K562 (cell line): ENCODE data around the gene MSH3. TPM values are rescaled to one million over a fixed set of nuclear protein-coding genes. Genes with fewer than 3 reads are reported as not detected.

Source experiments
- ATAC-seq: fragments of 200-7000 bp; cut with Tn5 transposase; 3 replicates; pipeline ENCODE4 v1.9.1; 2020; ENCODE audit warnings: moderate library complexity
- BruUV-seq: library from RNA; stranded (reverse); fragments of 400-500 nt; replicated peaks from 2 replicates; lab custom pipeline; 2021; lab: Mats Ljungman, UMichigan
- CTCF ChIA-PET: fragments of 300-600 bp; formaldehyde crosslinking; extraction: SDS; loops from one replicate; lab custom pipeline; 2021; ENCODE audit warnings: low intra/inter-chr PET ratio; lab: Yijun Ruan, JAX
- POLR2A ChIA-PET: fragments of 300-600, 350-650 bp; sonication (Branson Sonifier 250); formaldehyde crosslinking; extraction: SDS; loops from one replicate; lab custom pipeline; 2021; ENCODE audit warnings: antibody characterized with exemption, inconsistent platforms; lab: Yijun Ruan, JAX
- DNase-seq, 4 experiments: peaks; one replicate each; pipeline versions ENCODE4 v3.0.0 to v3.0.0-alpha.2; 2011 to 2018; ENCODE audit warnings: low spot score in 3 of 4, mixed read lengths in 3 of 4; ENCODE audit errors: extremely low read depth in 1 of 4
- FAIRE-seq: peaks from 2 replicates; lab custom pipeline; 2011; peaks lifted over from hg19 to GRCh38; lab: Jason Lieb, UNC
- H2AFZ ChIP-seq: 2 replicates; pipeline ENCODE4 v1.6.0; 2011; ENCODE audit warnings: low read depth, low read length, control low read depth, inconsistent platforms
- H3K27ac ChIP-seq: fragments of 200-600 bp; 3 replicates; pipeline ENCODE4 v1.8.0; 2011; ENCODE audit warnings: low read depth, mild to moderate bottlenecking, control low read depth, inconsistent platforms, low read length, moderate library complexity, mixed read lengths; ENCODE audit errors: extremely low read depth
- H3K27me3 ChIP-seq, 2 experiments: fragments of 300-600 bp in 1 of 2; 2 replicates in 1 of 2; 3 replicates in 1 of 2; pipeline versions ENCODE4 v1.6.0 to v1.8.0; 2011; ENCODE audit warnings: inconsistent platforms in 2 of 2, low read length in 2 of 2, mild to moderate bottlenecking in 1 of 2, mixed read lengths in 1 of 2, moderate library complexity in 1 of 2; ENCODE audit not compliant: control insufficient read depth in 2 of 2, insufficient read depth in 2 of 2
- H3K36me3 ChIP-seq: fragments of 300-600 bp; 3 replicates; pipeline ENCODE4 v1.8.0; 2011; ENCODE audit warnings: mild to moderate bottlenecking, low read length, inconsistent platforms; ENCODE audit not compliant: control insufficient read depth, insufficient read depth
- H3K4me1 ChIP-seq, 2 experiments: fragments of 200-600 bp in 1 of 2; replicated peaks in 1 of 2; 2 replicates in 1 of 2; 3 replicates in 1 of 2; pipeline versions ENCODE4 v1.5.1 to v1.8.0; 2011; ENCODE audit warnings: inconsistent platforms in 2 of 2, low read length in 2 of 2, mild to moderate bottlenecking in 1 of 2, mixed read lengths in 1 of 2, moderate library complexity in 1 of 2; ENCODE audit not compliant: control insufficient read depth in 2 of 2, insufficient read depth in 2 of 2
- H3K4me2 ChIP-seq: 2 replicates; pipeline ENCODE4 v1.6.1; 2011; ENCODE audit warnings: low read length, control low read depth, inconsistent platforms, mixed read lengths; ENCODE audit not compliant: insufficient read depth
- H3K4me3 ChIP-seq: fragments of 200-600 bp; sonication (generic), shearing (Covaris generic); 2 replicates; pipeline ENCODE4 v1.5.1; 2016; ENCODE audit warnings: control low read depth, inconsistent platforms
- H3K79me2 ChIP-seq: fragments of 200-600 bp; 3 replicates; pipeline ENCODE4 v1.8.0; 2011; ENCODE audit warnings: low read length, inconsistent platforms; ENCODE audit not compliant: control insufficient read depth, insufficient read depth
- H3K9ac ChIP-seq, 2 experiments: 2 replicates each; pipeline versions ENCODE4 v1.6.0 to v1.6.1; 2011; ENCODE audit warnings: low read depth in 2 of 2, low read length in 2 of 2, control low read depth in 1 of 2, inconsistent platforms in 1 of 2, mild to moderate bottlenecking in 1 of 2, mixed read lengths in 1 of 2; ENCODE audit not compliant: insufficient read depth in 1 of 2
- H3K9me1 ChIP-seq: one replicate; pipeline ENCODE4 v1.6.0; 2011; ENCODE audit warnings: inconsistent platforms, mild to moderate bottlenecking, low read length, moderate library complexity; ENCODE audit not compliant: control insufficient read depth, insufficient read depth
- H3K9me3 ChIP-seq: replicated peaks from 2 replicates; pipeline ENCODE4 v1.5.1; 2011; ENCODE audit warnings: low read depth, low read length, inconsistent platforms; ENCODE audit not compliant: control insufficient read depth, insufficient read depth
- H4K20me1 ChIP-seq: replicated peaks from 2 replicates; pipeline ENCODE4 v1.6.1; 2011; ENCODE audit warnings: low read length, inconsistent platforms, mixed read lengths; ENCODE audit not compliant: control insufficient read depth, insufficient read depth
- CCNT2 ChIP-seq: IDR thresholded peaks from 2 replicates; pipeline ENCODE4 v1.6.1; 2011; ENCODE audit warnings: borderline replicate concordance, low read depth, mild to moderate bottlenecking, moderate library complexity, mixed read lengths, low read length; ENCODE audit not compliant: insufficient read length; ENCODE audit errors: extremely low read depth
- CEBPB ChIP-seq: fragments of 450-650 bp; IDR thresholded peaks from 2 replicates; pipeline ENCODE4 v1.6.1; 2016; ENCODE audit warnings: missing genetic modification characterization, missing compliant biosample characterization
- CEBPG ChIP-seq, 3 experiments: fragments of 200-800 bp in 1 of 3; sonication (Bioruptor generic) in 1 of 3; sonication (generic) in 1 of 3; formaldehyde crosslinking in 1 of 3; IDR thresholded peaks in 2 of 3; conservative IDR thresholded peaks in 1 of 3; 2 replicates each; pipeline versions ENCODE4 v1.6.1 to v1.8.0; 2016 to 2022; ENCODE audit warnings: missing compliant biosample characterization in 2 of 3, missing genetic modification characterization in 2 of 3, mild to moderate bottlenecking in 1 of 3, missing genetic modification reagents in 1 of 3
- FOXM1 ChIP-seq, 2 experiments: fragments of 450-650 bp in 1 of 2; sonication (generic) in 1 of 2; formaldehyde crosslinking in 1 of 2; IDR thresholded peaks; 2 replicates each; pipeline versions ENCODE4 v1.6.1 to v1.9.0; 2017 to 2022; ENCODE audit warnings: low read depth in 2 of 2, mild to moderate bottlenecking in 2 of 2, missing genetic modification reagents in 1 of 2, moderate library complexity in 1 of 2
- HMGN3 ChIP-seq: IDR thresholded peaks from 2 replicates; pipeline ENCODE4 v1.6.1; 2011; ENCODE audit warnings: borderline replicate concordance, low read depth, mild to moderate bottlenecking, mixed read lengths, low read length; ENCODE audit not compliant: insufficient read length; ENCODE audit errors: extremely low read depth
- HOMEZ ChIP-seq: fragments of 250-450 bp; sonication (Bioruptor Pico); IDR thresholded peaks from 2 replicates; pipeline ENCODE4 v1.4.0; 2020; ENCODE audit warnings: mild to moderate bottlenecking, moderate library complexity
- MAFG ChIP-seq: fragments of 450-650 bp; conservative IDR thresholded peaks from 2 replicates; pipeline ENCODE4 v1.6.1; 2016; ENCODE audit warnings: missing genetic modification characterization, missing compliant biosample characterization
- MCM3 ChIP-seq: fragments of 450-650 bp; IDR thresholded peaks from 2 replicates; pipeline ENCODE4 v1.6.1; 2016
- SMAD4 ChIP-seq: fragments of 250-450 bp; sonication (Bioruptor Pico); conservative IDR thresholded peaks from 2 replicates; pipeline ENCODE4 v1.8.0; 2021; ENCODE audit warnings: inconsistent platforms, mild to moderate bottlenecking, moderate library complexity
- TAF15 ChIP-seq: fragments of 200-400 bp; formaldehyde crosslinking; IDR thresholded peaks from 2 replicates; pipeline ENCODE4 v1.6.1; 2017; ENCODE audit warnings: mild to moderate bottlenecking, low read depth, low read length, moderate library complexity
- ZNF3 ChIP-seq: fragments of 250-450 bp; sonication (Bioruptor Pico); IDR thresholded peaks from 2 replicates; pipeline ENCODE4 v1.5.0; 2021; ENCODE audit warnings: mild to moderate bottlenecking, moderate library complexity
- ZNF436 ChIP-seq: fragments of 250-450, 450-650 bp; sonication (Bioruptor Pico); formaldehyde crosslinking; IDR thresholded peaks from 2 replicates; pipeline ENCODE4 v1.7.0; 2020; ENCODE audit warnings: mild to moderate bottlenecking
- ZNF696 ChIP-seq: fragments of 250-450 bp; sonication (Bioruptor Pico); conservative IDR thresholded peaks from 2 replicates; pipeline ENCODE4 v1.4.0; 2020; ENCODE audit warnings: mild to moderate bottlenecking, moderate library complexity
- WGBS: fragments of 100-300 bp; shearing (Covaris generic); methylation state at CpG from one replicate; pipeline ENCODE4 v1.1.6; 2016; ENCODE audit warnings: low coverage, mixed read lengths; ENCODE audit not compliant: insufficient coverage; ENCODE audit errors: missing lambda C conversion rate; 5-methylcytosine and 5-hydroxymethylcytosine counted together
- in situ Hi-C: fragments of 300-500 bp; cut with MboI; formaldehyde crosslinking; loops from 4 replicates; pipeline ENCODE4 v1.15.0; 2018; ENCODE audit warnings: inconsistent platforms, mixed read lengths
- intact Hi-C: fragments of 100-400 bp; cut with micrococcal nuclease; formaldehyde crosslinking; loops from 2 replicates; pipeline ENCODE4 v1.14.2; 2022
- polyA plus RNA-seq, 8 experiments: library from polyadenylated mRNA; depleted of rRNA in 4 of 8; stranded (reverse) in 5 of 8; unstranded in 3 of 8; fragments of >200 nt; fragmentation: Nextera tagmentation in 2 of 8; fragmentation: Illumina TruSeq in 1 of 8; extraction: Ambion mirVana in 2 of 8; extraction: Trizol in 1 of 8; gene quantifications; 2 replicates each; pipeline versions ENCODE4 v1.2.1 to v1.2.3, GENCODE V29; 2011 to 2014; ENCODE audit warnings: inconsistent platforms in 1 of 8, missing spikeins in 1 of 8
- total RNA-seq, 7 experiments: library from RNA; depleted of rRNA in 6 of 7; stranded (reverse); fragments of >200 nt in 6 of 7; fragmentation: Illumina TruSeq in 2 of 7; extraction: Trizol in 2 of 7; gene quantifications; 2 replicates each; pipeline versions ENCODE4 v1.2.1 to v1.2.3, GENCODE V29; 2011 to 2021; ENCODE audit warnings: low replicate concordance in 1 of 7

Gene MSH3
- total and polyA plus RNA-seq, 9 of the 15 experiments (the other 6 are each of a cell fraction or from before 2014, with no cell fraction given): 3.9 to 17.2 (median 13.2) TPM

- no peak for DNase-seq
- H3K4me3 ChIP-seq: no peak overlapping the region
- no peak overlapping the region for H3K27ac ChIP-seq
- no peak overlapping the region for H2AFZ ChIP-seq
- no peaks in the 10 kb centered on the region for H3K27me3 ChIP-seq
- no peaks in the 10 kb centered on the region for H3K4me1 ChIP-seq
- 100% methylated on average over 1 of the region's 1 CpG for WGBS
- H3K9me3 ChIP-seq: no peaks in the 10 kb centered on the region
- FAIRE-seq: no peak
- H3K36me3 ChIP-seq: no peaks in the 10 kb centered on the region
- CTCF ChIA-PET: no interaction called here
- no peaks in the 10 kb centered on the region for H3K9me1 ChIP-seq
- no peak for ATAC-seq
- H4K20me1 ChIP-seq: no peaks in the 10 kb centered on the region
- no peak overlapping the region for H3K9ac ChIP-seq
- H3K4me2 ChIP-seq: no peak overlapping the region
- intact Hi-C loops (no loop called here), in situ Hi-C loops (no loop called here)
- BruUV-seq: no TSS peak
- TF ChIP-seq CEBPB (tag): peak; percentile 76
- TF ChIP-seq HMGN3: no peak
- no peak for TF ChIP-seq CEBPG (CRISPR knock-in tag; IDR thresholded peaks at IDR 0.05)
- TF ChIP-seq CEBPG (tag; conservative IDR thresholded peaks at IDR 0.05 in 1 of 2, IDR thresholded peaks at IDR 0.05 in 1 of 2): peak; percentile 28 to 80; a peak in 3 of 4 replicates
- H3K79me2 ChIP-seq: no peaks in the 10 kb centered on the region
- POLR2A ChIA-PET: no interaction called here
Measured at GRCh38 chr5:80905405-80905804, 251.0 kb downstream of the MSH3 start.

- POLR2A ChIA-PET: interaction anchor here (0.6 kb wide), 1 partner anchor 1846 kb away, joined by 3 read pairs; no protein-coding TSS in a partner anchor
- in situ Hi-C loops: no loop called here
- TF ChIP-seq FOXM1 (IDR thresholded peaks at IDR 0.05; ENCODE audit: low read depth): no peak
- no peak for TF ChIP-seq FOXM1 (CRISPR knock-in tag; IDR thresholded peaks at IDR 0.05; ENCODE audit: low read depth)
- TF ChIP-seq TAF15: no peak
- TF ChIP-seq ZNF436 (CRISPR knock-in tag): no peak
- no peak for TF ChIP-seq SMAD4 (CRISPR knock-in tag)
- TF ChIP-seq CCNT2: no peak
- no peak for TF ChIP-seq MCM3
- no peak for TF ChIP-seq HOMEZ
- TF ChIP-seq MAFG (tag): no peak
- no peak for TF ChIP-seq ZNF3 (CRISPR knock-in tag)
- no peak for TF ChIP-seq ZNF696 (CRISPR knock-in tag)
Measured at GRCh38 chr5:80912479-80912878, 258.0 kb downstream of the MSH3 start.

More at GRCh38 chr5:80912479-80912878, 258.0 kb downstream of the MSH3 start:
- no peak overlapping the region for H3K9ac ChIP-seq
- no TSS peak for BruUV-seq
- CTCF ChIA-PET: no interaction called here
- H4K20me1 ChIP-seq: no peaks in the 10 kb centered on the region
- H3K27me3 ChIP-seq: peaks cover 0 to 4% of the 10 kb centered on the region in 2 experiments; a peak in 1 of 5 replicates
- H3K27ac ChIP-seq: no peak overlapping the region
- ATAC-seq (no peak), DNase-seq (no peak), FAIRE-seq (no peak)
- no peaks in the 10 kb centered on the region for H3K9me1 ChIP-seq
- intact Hi-C loops: no loop called here
- H3K4me1 ChIP-seq: no peaks in the 10 kb centered on the region
- H3K36me3 ChIP-seq: no peaks in the 10 kb centered on the region
- H3K4me2 ChIP-seq: no peak overlapping the region
- 2% methylated on average over 3 of the region's 3 CpGs for WGBS
- no peaks in the 10 kb centered on the region for H3K9me3 ChIP-seq
- no peaks in the 10 kb centered on the region for H3K79me2 ChIP-seq
- H2AFZ ChIP-seq: no peak overlapping the region
- no peak overlapping the region for H3K4me3 ChIP-seq
